GM12878 (cell line): ENCODE data around the gene FAM199X.

ENCODE experiments used
- CTCF ChIP-seq, 3 experiments: IDR thresholded peaks in 2 of 3; conservative IDR thresholded peaks in 1 of 3; 2 replicates each; pipeline ENCODE4 v1.5.1; 2011; ENCODE audit warnings: low read depth in 3 of 3, low read length in 3 of 3, mild to moderate bottlenecking in 3 of 3, control low read depth in 2 of 3, moderate library complexity in 2 of 3, inconsistent platforms in 1 of 3, mixed read lengths in 1 of 3; ENCODE audit not compliant: control insufficient read depth in 2 of 3, insufficient read depth in 1 of 3; ENCODE audit errors: extremely low read depth in 1 of 3
- USF1 ChIP-seq: IDR thresholded peaks from 2 replicates; pipeline ENCODE4 v1.6.1; 2011; ENCODE audit warnings: borderline replicate concordance, low read depth, mild to moderate bottlenecking, moderate library complexity, mixed read lengths, low read length; ENCODE audit not compliant: insufficient read depth; ENCODE audit errors: extremely low read length

GRCh38 chrX:104136241-104137019, 29.8 kb upstream of the FAM199X start:
- TF ChIP-seq CTCF (IDR thresholded peaks at IDR 0.05 in 2 of 3, conservative IDR thresholded peaks at IDR 0.05 in 1 of 3; ENCODE audit: control insufficient read depth in 2 of 3, extremely low read depth in 1 of 3, insufficient read depth in 1 of 3, low read depth in 3 of 3, low read length in 3 of 3) (peak; percentile 71 to 77 (median 71)), USF1 (no peak)
